Neural cell (in vitro differentiated cells): ENCODE measurements around the gene NBEA. TPM values are rescaled to one million over a fixed set of nuclear protein-coding genes. Genes with fewer than 3 reads are reported as not detected.

ENCODE experiments used
- H2AFZ ChIP-seq: fragments of 200-600, 300-800 bp; sonication (generic), shearing (Covaris generic); 2 replicates; pipeline ENCODE4 v1.6.0; 2014; ENCODE audit warnings: low read depth, mild to moderate bottlenecking, antibody characterized with exemption, low read length, moderate library complexity
- H3F3A ChIP-seq: fragments of 200-600 bp; shearing (Covaris generic); 2 replicates; pipeline ENCODE4 v1.6.1; 2016; ENCODE audit warnings: mild to moderate bottlenecking, moderate library complexity, mixed read lengths, antibody characterized with exemption, low read length; ENCODE audit not compliant: insufficient read depth, poor library complexity, severe bottlenecking
- H3K27ac ChIP-seq: fragments of 200-600, 300-800 bp; sonication (generic), shearing (Covaris generic); 2 replicates; pipeline ENCODE4 v1.5.1; 2014; ENCODE audit warnings: mild to moderate bottlenecking, low read length, moderate library complexity
- H3K27me3 ChIP-seq: fragments of 300-800, 200-600 bp; sonication (generic), shearing (Covaris generic); 2 replicates; pipeline ENCODE4 v1.6.0; 2014; ENCODE audit warnings: mild to moderate bottlenecking, low read depth, low read length, moderate library complexity; ENCODE audit not compliant: insufficient read depth
- H3K36me3 ChIP-seq: fragments of 300-800, 200-600 bp; sonication (generic), shearing (Covaris generic); 2 replicates; pipeline ENCODE4 v1.5.1; 2014; ENCODE audit warnings: mild to moderate bottlenecking, antibody characterized with exemption, low read length, moderate library complexity; ENCODE audit not compliant: insufficient read depth
- H3K4me2 ChIP-seq: fragments of 300-800, 200-600 bp; sonication (generic), shearing (Covaris generic); 2 replicates; pipeline ENCODE4 v1.6.0; 2014; ENCODE audit warnings: mild to moderate bottlenecking, low read length
- H3K4me3 ChIP-seq: fragments of 300-800, 200-600 bp; sonication (generic), shearing (Covaris generic); 2 replicates; pipeline ENCODE4 v1.5.1; 2014; ENCODE audit warnings: mild to moderate bottlenecking, low read length, moderate library complexity
- H3K79me2 ChIP-seq: fragments of 200-600 bp; shearing (Covaris generic); replicated peaks from 2 replicates; pipeline ENCODE4 v1.6.0; 2014; ENCODE audit warnings: mild to moderate bottlenecking, low read length, moderate library complexity; ENCODE audit not compliant: insufficient read depth
- H3K9ac ChIP-seq: fragments of 300-800, 200-600 bp; sonication (generic), shearing (Covaris generic); 2 replicates; pipeline ENCODE4 v1.6.1; 2016; ENCODE audit warnings: mild to moderate bottlenecking, low read length, mixed read lengths
- H3K9me2 ChIP-seq: fragments of 200-600 bp; shearing (Covaris generic); 2 replicates; pipeline ENCODE4 v1.6.1; 2016; ENCODE audit warnings: mild to moderate bottlenecking, low read length, mixed read lengths; ENCODE audit not compliant: insufficient read depth
- H3K9me3 ChIP-seq: fragments of 200-600, 300-800 bp; sonication (generic), shearing (Covaris generic); 2 replicates; pipeline ENCODE4 v1.6.1; 2016; ENCODE audit warnings: mild to moderate bottlenecking, mixed run types, low read length, moderate library complexity, mixed read lengths
- H4K20me1 ChIP-seq: fragments of 200-600 bp; shearing (Covaris generic); 2 replicates; pipeline ENCODE4 v1.6.1; 2016; ENCODE audit warnings: mild to moderate bottlenecking, mixed run types; ENCODE audit not compliant: insufficient read depth
- CTCF ChIP-seq: fragments of 450-650 bp; IDR thresholded peaks from 2 replicates; pipeline ENCODE4 v1.5.1; 2014; ENCODE audit warnings: antibody characterized with exemption, mild to moderate bottlenecking, moderate library complexity; ENCODE audit not compliant: poor library complexity, severe bottlenecking
- EP300 ChIP-seq: fragments of 450-650 bp; conservative IDR thresholded peaks from 2 replicates; pipeline ENCODE4 v1.6.1; 2014; ENCODE audit warnings: antibody characterized with exemption, mild to moderate bottlenecking, moderate library complexity; ENCODE audit not compliant: poor library complexity, severe bottlenecking
- EZH2 ChIP-seq: fragments of 200-600, 300-800 bp; shearing (Covaris generic), sonication (generic); IDR thresholded peaks from 2 replicates; pipeline ENCODE4 v1.6.1; 2014; ENCODE audit warnings: antibody characterized with exemption, low read length, borderline replicate concordance, mild to moderate bottlenecking; ENCODE audit not compliant: insufficient read depth, poor library complexity, severe bottlenecking
- MXI1 ChIP-seq: fragments of 450-650 bp; conservative IDR thresholded peaks from 2 replicates; pipeline ENCODE4 v1.6.1; 2014; ENCODE audit warnings: antibody characterized with exemption, mild to moderate bottlenecking; ENCODE audit not compliant: poor library complexity, severe bottlenecking
- POLR2AphosphoS5 ChIP-seq: IDR thresholded peaks from 2 replicates; pipeline ENCODE4 v1.6.1; 2012
- RAD21 ChIP-seq: fragments of 450-650 bp; conservative IDR thresholded peaks from 2 replicates; pipeline ENCODE4 v1.6.1; 2014; ENCODE audit warnings: antibody characterized with exemption, mild to moderate bottlenecking, moderate library complexity
- REST ChIP-seq: IDR thresholded peaks from 2 replicates; pipeline ENCODE4 v1.6.1; 2012; ENCODE audit warnings: borderline replicate concordance
- SMC3 ChIP-seq: fragments of 450-650 bp; conservative IDR thresholded peaks from 2 replicates; pipeline ENCODE4 v1.6.1; 2014; ENCODE audit warnings: antibody characterized with exemption, mild to moderate bottlenecking, moderate library complexity; ENCODE audit not compliant: poor library complexity
- TAF1 ChIP-seq: IDR thresholded peaks from 2 replicates; pipeline ENCODE4 v1.6.1; 2012; ENCODE audit warnings: low read depth
- polyA plus RNA-seq: library from polyadenylated mRNA; depleted of rRNA; stranded (reverse); fragments of >200 nt; gene quantifications from 2 replicates; pipeline ENCODE4 v1.2.3, GENCODE V29; 2014

Gene NBEA
- polyA plus RNA-seq, 1 donor from 2014 or later, result 55.8 TPM

- Histone ChIP-seq H3K9me3 (no peaks in the 10 kb centered on the region), H3K9me2 (no peaks in the 10 kb centered on the region), H3K27me3 (no peaks in the 10 kb centered on the region), H3K4me3 (peak overlapping the region; percentile 33), H3K9ac (no peak overlapping the region), H2AFZ (no peak overlapping the region), H3K79me2 (no peaks in the 10 kb centered on the region), H4K20me1 (no peaks in the 10 kb centered on the region), H3K27ac (no peak overlapping the region), H3F3A (no peaks in the 10 kb centered on the region), H3K36me3 (no peaks in the 10 kb centered on the region), H3K4me2 (peak overlapping the region; percentile 22)
- TF ChIP-seq RAD21 (peak; percentile 18), POLR2AphosphoS5 (peak; percentile 59), EP300 (peak; percentile 56), MXI1 (no peak), CTCF (peak; percentile 21), SMC3 (no peak), REST (peak; percentile 41), EZH2 (no peak), TAF1 (no peak)
These were observed 572.9 kb downstream of the NBEA start for GRCh38 chr13:35514801-35515502.

GRCh38 chr13:35518337-35518946, 576.4 kb downstream of the NBEA start:
- Histone ChIP-seq H3K9ac (no peak overlapping the region), H3K4me3 (no peak overlapping the region), H3K9me2 (no peaks in the 10 kb centered on the region), H3K36me3 (no peaks in the 10 kb centered on the region), H3K27me3 (no peaks in the 10 kb centered on the region), H3K4me2 (no peak overlapping the region), H4K20me1 (no peaks in the 10 kb centered on the region), H3K27ac (no peak overlapping the region), H3K79me2 (no peaks in the 10 kb centered on the region), H2AFZ (no peak overlapping the region), H3K9me3 (no peaks in the 10 kb centered on the region), H3F3A (no peaks in the 10 kb centered on the region)
- TF ChIP-seq MXI1, result no peak
- no peak for TF ChIP-seq RAD21
- TF ChIP-seq EZH2, result no peak
- no peak for TF ChIP-seq SMC3
- no peak for TF ChIP-seq REST
- no peak for TF ChIP-seq POLR2AphosphoS5
- no peak for TF ChIP-seq TAF1
- no peak for TF ChIP-seq EP300
- no peak for TF ChIP-seq CTCF
